Measurements from ENCODE around the gene ARID2.

Gene ARID2

GRCh38 chr12:45872446-45872845, 142.9 kb downstream of the ARID2 start:
- DNase-seq: no peak

- DNase-seq: no peak
Observed at GRCh38 chr12:45877069-45877468, 147.6 kb downstream of the ARID2 start.

GRCh38 chr12:45878630-45879255, 149.2 kb downstream of the ARID2 start:
- peak; percentile 52 for DNase-seq

GRCh38 chr12:45879363-45879895, 149.9 kb downstream of the ARID2 start:
- no peak for DNase-seq

GRCh38 chr12:45880533-45880932, 151.0 kb downstream of the ARID2 start:
- DNase-seq: no peak

GRCh38 chr12:45883187-45883586, 153.7 kb downstream of the ARID2 start:
- DNase-seq: no peak

GRCh38 chr12:45886685-45887084, 157.2 kb downstream of the ARID2 start:
- no peak for DNase-seq

- DNase-seq: no peak
Observed at GRCh38 chr12:45887544-45887943, 158.0 kb downstream of the ARID2 start.

GRCh38 chr12:45890276-45890675, 160.8 kb downstream of the ARID2 start:
- no peak for DNase-seq

- no peak for DNase-seq
Observed at GRCh38 chr12:45893240-45893639, 163.7 kb downstream of the ARID2 start.

- DNase-seq: no peak
Observed at GRCh38 chr12:45895961-45896360, 166.5 kb downstream of the ARID2 start.

- DNase-seq: no peak
Observed at GRCh38 chr12:45898094-45898493, 168.6 kb downstream of the ARID2 start.

GRCh38 chr12:45907955-45908354, 178.4 kb downstream of the ARID2 start:
- no peak for DNase-seq

GRCh38 chr12:45909041-45909713, 179.7 kb downstream of the ARID2 start:
- no peak for DNase-seq

GRCh38 chr12:45912774-45913173, 183.3 kb downstream of the ARID2 start:
- DNase-seq: no peak

- DNase-seq: no peak
Observed at GRCh38 chr12:45913631-45914030, 184.1 kb downstream of the ARID2 start.

GRCh38 chr12:45914090-45914489, 184.6 kb downstream of the ARID2 start:
- DNase-seq: no peak

GRCh38 chr12:45915405-45915804, 185.9 kb downstream of the ARID2 start:
- DNase-seq: no peak

GRCh38 chr12:45918818-45919217, 189.3 kb downstream of the ARID2 start:
- no peak for DNase-seq

GRCh38 chr12:45928309-45928708, 198.8 kb downstream of the ARID2 start:
- no peak for DNase-seq

GRCh38 chr12:45930369-45930768, 200.9 kb downstream of the ARID2 start:
- no peak for DNase-seq

- no peak for DNase-seq
Observed at GRCh38 chr12:45933504-45933903, 204.0 kb downstream of the ARID2 start.

- DNase-seq: no peak
Observed at GRCh38 chr12:45934956-45935355, 205.4 kb downstream of the ARID2 start.

GRCh38 chr12:45938566-45938965, 209.1 kb downstream of the ARID2 start:
- DNase-seq: no peak

GRCh38 chr12:45939759-45940158, 210.3 kb downstream of the ARID2 start:
- no peak for DNase-seq

Data from activated gamma-delta T cell treated with Interleukin-2 at 50 U/mL for 16 hours (primary cell).